ENCODE results near the gene ANKRD7. TPM values are rescaled to one million over a fixed set of nuclear protein-coding genes. Genes with fewer than 3 reads are reported as not detected.
"Not testable (repeated sequence)": the region's sequence is repeated elsewhere in the genome, so short reads cannot be mapped to it uniquely, and the experiment has no call there.

ANKRD7 gene
- total RNA-seq, 1 donor from 2014 or later: 0.62 TPM

- intact Hi-C loops (cut with DNase I): no loop called here
- no peak for DNase-seq (ENCODE audit: low spot score)
These were observed 1.9 kb upstream of the ANKRD7 start for GRCh38 chr7:118222591-118222990.

- intact Hi-C loops (cut with DNase I): no loop called here
- no peak for DNase-seq (ENCODE audit: low spot score)
These were observed 8.3 kb downstream of the ANKRD7 start for GRCh38 chr7:118232837-118233236.

GRCh38 chr7:118233799-118234198, 9.3 kb downstream of the ANKRD7 start:
- no peak for DNase-seq (ENCODE audit: low spot score)
- intact Hi-C loops (cut with DNase I): no loop called here

GRCh38 chr7:118239014-118239413, 14.5 kb downstream of the ANKRD7 start:
- intact Hi-C loops (cut with DNase I): no loop called here

GRCh38 chr7:118240320-118240719, 15.8 kb downstream of the ANKRD7 start:
- intact Hi-C loops (cut with DNase I); DNase-seq (ENCODE audit: low spot score): not testable (repeated sequence)

More at GRCh38 chr7:118239014-118239413, 14.5 kb downstream of the ANKRD7 start:
- no peak for DNase-seq (ENCODE audit: low spot score)

- DNase-seq (ENCODE audit: low spot score): no peak
- intact Hi-C loops (cut with DNase I): no loop called here
These were observed 19.2 kb downstream of the ANKRD7 start for GRCh38 chr7:118243695-118244094.

- DNase-seq (ENCODE audit: low spot score): no peak
- intact Hi-C loops (cut with DNase I): no loop called here
These were observed 20.9 kb downstream of the ANKRD7 start for GRCh38 chr7:118245267-118246040.

GRCh38 chr7:118250860-118251494, 26.5 kb downstream of the ANKRD7 start:
- intact Hi-C loops (cut with DNase I): no loop called here
- DNase-seq (ENCODE audit: low spot score): no peak

- DNase-seq (ENCODE audit: low spot score): no peak
- intact Hi-C loops (cut with DNase I): no loop called here
These were observed 27.6 kb downstream of the ANKRD7 start for GRCh38 chr7:118252087-118252486.

- no peak for DNase-seq (ENCODE audit: low spot score)
These were observed 34.6 kb downstream of the ANKRD7 start for GRCh38 chr7:118259115-118259514.

GRCh38 chr7:118264836-118265235, 40.3 kb downstream of the ANKRD7 start:
- no peak for DNase-seq (ENCODE audit: low spot score)
- intact Hi-C loops (cut with DNase I): no loop called here

More at GRCh38 chr7:118259115-118259514, 34.6 kb downstream of the ANKRD7 start:
- intact Hi-C loops (cut with DNase I): no loop called here

- no peak for DNase-seq (ENCODE audit: low spot score)
- intact Hi-C loops (cut with DNase I): no loop called here
These were observed 56.0 kb downstream of the ANKRD7 start for GRCh38 chr7:118280319-118281012.

- DNase-seq (ENCODE audit: low spot score): no peak
- intact Hi-C loops (cut with DNase I): no loop called here
These were observed 56.7 kb downstream of the ANKRD7 start for GRCh38 chr7:118281196-118281595.

- DNase-seq (ENCODE audit: low spot score): no peak
These were observed 60.9 kb downstream of the ANKRD7 start for GRCh38 chr7:118285358-118285757.

GRCh38 chr7:118286131-118286530, 61.6 kb downstream of the ANKRD7 start:
- intact Hi-C loops (cut with DNase I): no loop called here
- no peak for DNase-seq (ENCODE audit: low spot score)

More at GRCh38 chr7:118285358-118285757, 60.9 kb downstream of the ANKRD7 start:
- intact Hi-C loops (cut with DNase I): no loop called here

- intact Hi-C loops (cut with DNase I): no loop called here
- no peak for DNase-seq (ENCODE audit: low spot score)
These were observed 63.6 kb downstream of the ANKRD7 start for GRCh38 chr7:118288098-118288497.

GRCh38 chr7:118289476-118289875, 65.0 kb downstream of the ANKRD7 start:
- intact Hi-C loops (cut with DNase I): no loop called here
- DNase-seq (ENCODE audit: low spot score): no peak
